Activated naive CD4-positive, alpha-beta T cell treated with Interleukin-2 at 50 U/mL for 16 hours (primary cell): Measurements from ENCODE around the gene MCTP1.

ENCODE experiments used
- DNase-seq: peaks from one replicate; pipeline ENCODE4 v3.0.0-alpha.2; 2020

MCTP1 gene

GRCh38 chr5:94793816-94794198 is 491.1 kb downstream of the MCTP1 start:
- no peak for DNase-seq

- peak; percentile 15 for DNase-seq
Observed at GRCh38 chr5:94793113-94793815, 491.6 kb downstream of the MCTP1 start.

- DNase-seq = no peak
Observed at GRCh38 chr5:94791829-94792228, 493.1 kb downstream of the MCTP1 start.

GRCh38 chr5:94788527-94788926 is 496.4 kb downstream of the MCTP1 start:
- DNase-seq = no peak

- no peak for DNase-seq
Observed at GRCh38 chr5:94784536-94785505, 500.1 kb downstream of the MCTP1 start.

GRCh38 chr5:94782383-94782782 is 502.5 kb downstream of the MCTP1 start:
- DNase-seq = no peak

- DNase-seq = no peak
Observed at GRCh38 chr5:94779684-94780083, 505.2 kb downstream of the MCTP1 start.

GRCh38 chr5:94778732-94779131 is 506.2 kb downstream of the MCTP1 start:
- no peak for DNase-seq

GRCh38 chr5:94778299-94778698 is 506.6 kb downstream of the MCTP1 start:
- no peak for DNase-seq

- no peak for DNase-seq
Observed at GRCh38 chr5:94777056-94777880, 507.6 kb downstream of the MCTP1 start.

GRCh38 chr5:94776167-94776566 is 508.7 kb downstream of the MCTP1 start:
- no peak for DNase-seq

- no peak for DNase-seq
Observed at GRCh38 chr5:94775088-94775487, 509.8 kb downstream of the MCTP1 start.

GRCh38 chr5:94771742-94772141 is 513.2 kb downstream of the MCTP1 start:
- DNase-seq = no peak

- no peak for DNase-seq
Observed at GRCh38 chr5:94769996-94770395, 514.9 kb downstream of the MCTP1 start.

GRCh38 chr5:94761786-94762185 is 523.1 kb downstream of the MCTP1 start:
- no peak for DNase-seq

- no peak for DNase-seq
Observed at GRCh38 chr5:94761055-94761454, 523.8 kb downstream of the MCTP1 start.

GRCh38 chr5:94759961-94760360 is 524.9 kb downstream of the MCTP1 start:
- no peak for DNase-seq

GRCh38 chr5:94759022-94759421 is 525.9 kb downstream of the MCTP1 start:
- DNase-seq = no peak

GRCh38 chr5:94754824-94755223 is 530.1 kb downstream of the MCTP1 start:
- no peak for DNase-seq

GRCh38 chr5:94751460-94751859 is 533.4 kb downstream of the MCTP1 start:
- DNase-seq = no peak

- DNase-seq = no peak
Observed at GRCh38 chr5:94750681-94751080, 534.2 kb downstream of the MCTP1 start.

- DNase-seq = no peak
Observed at GRCh38 chr5:94749042-94749441, 535.9 kb downstream of the MCTP1 start.

- DNase-seq = no peak
Observed at GRCh38 chr5:94748212-94748611, 536.7 kb downstream of the MCTP1 start.
